Prostate gland (tissue), 2 donors: ENCODE results near the gene NHERF2. TPM values are rescaled to one million over a fixed set of nuclear protein-coding genes. Genes with fewer than 3 reads are reported as not detected.
A peak's percentile ranks its signal among the peaks of the same experiment; 100 is the strongest.

ENCODE experiments used
- DNase-seq: peaks from one replicate; pipeline ENCODE4 v3.0.0-alpha.2; 2019; ENCODE audit warnings: low spot score
- H3K27ac ChIP-seq, 2 donors: fragments of 200-600 bp; sonication (generic); 2 replicates each; pipeline ENCODE4 v1.5.1; 2017 to 2019
- H3K27me3 ChIP-seq: fragments of 200-600 bp; sonication (generic); replicated peaks from 2 replicates; pipeline ENCODE4 v1.5.1; 2019; ENCODE audit not compliant: insufficient read depth
- H3K36me3 ChIP-seq, 2 donors: fragments of 200-600 bp; sonication (generic); 1 replicate in 1 of 2; 2 replicates in 1 of 2; pipeline versions ENCODE4 v1.5.1 to v1.8.1; 2017 to 2019
- H3K4me1 ChIP-seq: fragments of 200-600 bp; sonication (generic); replicated peaks from 2 replicates; pipeline ENCODE4 v1.5.1; 2019
- H3K4me3 ChIP-seq, 2 donors: fragments of 200-600 bp; sonication (generic); 2 replicates each; pipeline ENCODE4 v1.5.1; 2017 to 2019
- H3K9me3 ChIP-seq: fragments of 200-600 bp; sonication (generic); 2 replicates; pipeline ENCODE4 v1.5.1; 2017
- POLR2A ChIP-seq: fragments of 450-650 bp; IDR thresholded peaks from one replicate; pipeline ENCODE4 v1.6.1; 2016; ENCODE audit warnings: antibody characterized with exemption, mild to moderate bottlenecking
- POLR2AphosphoS5 ChIP-seq: sonication (generic); formaldehyde crosslinking; IDR thresholded peaks from one replicate; pipeline ENCODE4 v1.6.1; 2017; ENCODE audit warnings: antibody characterized with exemption
- WGBS: methylation state at CpG from one replicate; pipeline ENCODE4 v1.1.5; 2018; 5-methylcytosine and 5-hydroxymethylcytosine counted together
- intact Hi-C: fragments of 100-400 bp; cut with DNase I; formaldehyde crosslinking; loops from one replicate; pipeline ENCODE4 v1.14.2; 2022
- total RNA-seq, 2 donors: library from RNA; depleted of rRNA; stranded (reverse); fragments of >200 nt; gene quantifications; one replicate each; pipeline ENCODE4 v1.1.0, GENCODE V29; 2016
- TF ChIP-seq, protein P1 (sequence below), 4 experiments: fragments of 200-600 bp in 2 of 4; fragments of 450-650 bp in 2 of 4; sonication (generic) in 2 of 4; IDR thresholded peaks; 1 replicate in 3 of 4; 2 replicates in 1 of 4; pipeline ENCODE4 v1.5.1; 2016 to 2019; ENCODE audit warnings: antibody characterized with exemption in 4 of 4, mild to moderate bottlenecking in 2 of 4, moderate library complexity in 2 of 4

The NHERF2 gene
- total RNA-seq, 2 donors from 2014 or later: 118 to 170 TPM

DNA sequence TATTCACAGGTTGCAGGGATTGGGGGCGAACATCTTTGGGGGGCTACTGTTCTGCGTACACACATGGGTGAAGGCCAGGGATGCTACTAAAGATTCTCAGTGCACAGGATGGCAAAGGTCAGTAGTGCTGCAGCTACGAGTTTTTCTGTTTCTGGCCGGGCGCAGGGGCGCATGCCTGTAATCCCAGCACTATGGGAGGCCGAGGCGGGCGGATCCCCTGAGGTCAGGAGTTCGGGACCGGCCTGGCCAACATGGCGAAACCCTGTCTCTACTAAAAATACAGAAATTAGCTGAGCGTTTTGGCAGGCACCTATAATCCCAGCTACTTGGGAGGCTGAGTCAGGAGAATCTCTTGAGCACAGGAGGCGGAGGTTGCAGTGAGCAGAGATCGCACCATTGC is 13.2 kb upstream of the NHERF2 start:
- no peak for DNase-seq
- peaks cover 9% of the 10 kb centered on the region for H3K4me1 ChIP-seq
- no peaks in the 10 kb centered on the region for H3K9me3 ChIP-seq
- no peaks in the 10 kb centered on the region for H3K36me3 ChIP-seq
- H3K27me3 ChIP-seq: no peaks in the 10 kb centered on the region
- 81% methylated on average over 15 of the region's 15 CpGs for WGBS
- intact Hi-C loops: no loop called here
- no peak overlapping the region for H3K27ac ChIP-seq
- no peak overlapping the region for H3K4me3 ChIP-seq
- TF ChIP-seq POLR2AphosphoS5: no peak
- TF ChIP-seq, protein P1, sequence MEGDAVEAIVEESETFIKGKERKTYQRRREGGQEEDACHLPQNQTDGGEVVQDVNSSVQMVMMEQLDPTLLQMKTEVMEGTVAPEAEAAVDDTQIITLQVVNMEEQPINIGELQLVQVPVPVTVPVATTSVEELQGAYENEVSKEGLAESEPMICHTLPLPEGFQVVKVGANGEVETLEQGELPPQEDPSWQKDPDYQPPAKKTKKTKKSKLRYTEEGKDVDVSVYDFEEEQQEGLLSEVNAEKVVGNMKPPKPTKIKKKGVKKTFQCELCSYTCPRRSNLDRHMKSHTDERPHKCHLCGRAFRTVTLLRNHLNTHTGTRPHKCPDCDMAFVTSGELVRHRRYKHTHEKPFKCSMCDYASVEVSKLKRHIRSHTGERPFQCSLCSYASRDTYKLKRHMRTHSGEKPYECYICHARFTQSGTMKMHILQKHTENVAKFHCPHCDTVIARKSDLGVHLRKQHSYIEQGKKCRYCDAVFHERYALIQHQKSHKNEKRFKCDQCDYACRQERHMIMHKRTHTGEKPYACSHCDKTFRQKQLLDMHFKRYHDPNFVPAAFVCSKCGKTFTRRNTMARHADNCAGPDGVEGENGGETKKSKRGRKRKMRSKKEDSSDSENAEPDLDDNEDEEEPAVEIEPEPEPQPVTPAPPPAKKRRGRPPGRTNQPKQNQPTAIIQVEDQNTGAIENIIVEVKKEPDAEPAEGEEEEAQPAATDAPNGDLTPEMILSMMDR (IDR thresholded peaks at IDR 0.05): no peak
- no peak for TF ChIP-seq POLR2A

DNA sequence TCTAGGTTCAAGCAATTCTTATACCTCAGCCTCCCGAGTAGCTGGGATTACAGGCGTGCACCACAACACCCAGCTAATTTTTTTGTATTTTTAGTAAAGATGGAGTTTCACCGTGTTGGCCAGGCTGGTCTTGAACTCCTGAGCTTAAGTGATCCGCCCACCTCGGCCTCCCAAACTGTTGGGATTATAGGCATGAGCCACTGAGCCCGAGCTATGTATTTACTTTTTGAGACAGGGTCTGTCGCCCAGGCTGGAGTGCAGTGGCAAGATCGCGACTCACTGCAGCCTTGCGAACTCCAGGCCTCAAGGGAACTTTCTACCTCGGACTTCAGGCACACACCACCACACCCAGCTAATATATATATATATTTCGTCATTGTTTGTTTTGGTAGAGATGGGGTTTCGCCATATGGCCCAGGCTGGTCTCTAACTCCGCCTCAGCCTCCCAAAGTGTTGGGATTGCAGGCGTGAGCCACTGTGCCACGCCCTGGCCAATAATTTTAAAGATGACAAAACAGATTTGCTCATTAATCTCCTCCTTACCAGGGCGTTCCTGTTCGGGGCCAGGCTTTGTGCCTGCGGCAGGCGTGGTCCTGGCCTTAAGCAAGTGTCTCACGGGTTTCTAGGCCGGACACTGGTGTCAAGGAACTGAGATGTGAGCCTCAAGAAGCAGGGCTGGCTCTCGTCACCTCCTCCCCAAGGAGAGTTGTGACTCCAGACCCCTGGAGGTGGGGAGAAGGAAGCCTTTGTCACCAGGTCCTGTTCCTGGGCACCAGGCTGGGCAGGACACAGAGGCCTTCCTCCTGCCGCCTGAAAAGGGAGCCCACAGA is 11.4 kb upstream of the NHERF2 start:
- intact Hi-C loops: no loop called here
- Histone ChIP-seq H3K27ac (no peak overlapping the region), H3K27me3 (peaks cover 4% of the 10 kb centered on the region), H3K36me3 (no peaks in the 10 kb centered on the region), H3K9me3 (no peaks in the 10 kb centered on the region), H3K4me1 (peaks cover 6% of the 10 kb centered on the region), H3K4me3 (no peak overlapping the region)
- 71% methylated on average over 23 of the region's 24 CpGs for WGBS
- DNase-seq: no peak
- no peak for TF ChIP-seq POLR2AphosphoS5
- TF ChIP-seq, protein P1 (IDR thresholded peaks at IDR 0.05): no peak
- TF ChIP-seq POLR2A: peak; percentile 15

DNA sequence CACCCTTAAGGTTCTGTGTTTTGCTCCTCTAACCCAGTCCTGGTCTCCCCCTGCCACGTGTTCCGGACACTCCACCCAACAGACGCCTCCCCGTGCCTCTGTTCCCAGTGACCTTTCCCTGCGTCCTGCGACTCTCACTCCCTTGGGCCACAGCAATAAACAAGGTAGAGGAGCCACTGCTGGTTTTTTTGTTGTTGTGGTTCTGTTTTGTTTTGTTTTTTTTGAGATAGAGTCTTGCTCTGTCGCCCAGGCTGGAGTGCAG is 10.8 kb upstream of the NHERF2 start:
- Histone ChIP-seq H3K27me3 (peaks cover 5% of the 10 kb centered on the region), H3K9me3 (no peaks in the 10 kb centered on the region), H3K4me1 (peaks cover 9% of the 10 kb centered on the region), H3K4me3 (no peak overlapping the region), H3K27ac (no peak overlapping the region), H3K36me3 (no peaks in the 10 kb centered on the region)
- 86% methylated on average over 7 of the region's 7 CpGs for WGBS
- TF ChIP-seq POLR2AphosphoS5 (no peak), POLR2A (no peak)
- TF ChIP-seq, protein P1 (IDR thresholded peaks at IDR 0.05): no peak
- intact Hi-C loops: no loop called here
- DNase-seq: no peak

DNA sequence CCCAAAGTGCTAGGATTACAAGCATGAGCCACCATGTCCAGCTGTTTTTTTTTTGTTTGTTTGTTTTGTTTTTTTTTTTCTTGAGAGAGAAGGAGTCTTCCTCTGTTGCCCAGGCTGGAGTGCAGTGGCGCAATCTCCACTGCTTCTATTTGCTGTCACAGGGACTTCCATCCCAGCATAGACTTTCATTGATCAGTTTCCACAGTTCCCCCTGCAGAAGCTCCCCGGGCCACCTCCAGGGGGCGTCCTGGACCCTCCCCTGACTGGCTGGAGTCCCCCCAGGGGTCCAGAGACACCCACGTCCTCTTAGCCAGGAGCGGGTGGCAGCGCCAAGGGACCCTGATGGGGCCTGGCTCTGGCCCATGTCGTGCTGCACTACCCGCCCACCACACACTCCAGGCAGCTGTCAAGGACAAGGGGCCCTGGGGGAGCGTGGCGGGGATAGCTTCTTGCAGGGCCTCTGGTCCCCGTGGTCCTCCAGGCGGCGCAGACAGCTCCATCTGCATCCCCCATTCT is 10.2 kb upstream of the NHERF2 start:
- no peaks in the 10 kb centered on the region for H3K9me3 ChIP-seq
- DNase-seq: no peak
- no peak for TF ChIP-seq POLR2A
- TF ChIP-seq, protein P1 (IDR thresholded peaks at IDR 0.05): no peak
- TF ChIP-seq POLR2AphosphoS5: no peak
- H3K27me3 ChIP-seq: peaks cover 5% of the 10 kb centered on the region
- peaks cover 9% of the 10 kb centered on the region for H3K4me1 ChIP-seq
- no peaks in the 10 kb centered on the region for H3K36me3 ChIP-seq
- 40% methylated on average over 13 of the region's 13 CpGs for WGBS
- H3K4me3 ChIP-seq: no peak overlapping the region
- no peak overlapping the region for H3K27ac ChIP-seq
- intact Hi-C loops: no loop called here

DNA sequence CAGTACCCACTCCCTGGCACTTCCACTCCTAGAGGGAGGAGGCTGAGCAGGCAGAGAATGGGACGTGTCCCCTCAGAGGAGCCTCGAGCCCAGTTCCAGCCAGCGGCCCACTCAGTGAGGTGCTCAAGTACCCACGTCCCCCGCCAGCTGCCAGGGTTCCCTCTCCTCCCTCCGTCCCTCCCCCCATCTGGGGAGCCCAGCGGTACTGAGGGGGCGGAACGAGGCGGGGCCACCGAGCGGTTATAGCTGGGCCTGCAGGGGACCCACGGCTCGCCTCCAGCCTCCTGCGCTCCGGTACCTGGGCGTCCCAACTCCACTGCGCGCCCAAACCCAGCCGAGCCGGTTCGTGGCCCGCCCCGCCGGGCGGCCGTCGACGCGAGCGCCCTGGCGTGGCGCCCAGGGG is 7.2 kb upstream of the NHERF2 start, which contains the start of gene NPW:
TSS of gene NPW (plus strand) at position 268 of the 403 bp plus-strand sequence.
- H3K27me3 ChIP-seq: peaks cover 5% of the 10 kb centered on the region
- no peaks in the 10 kb centered on the region for H3K36me3 ChIP-seq
- DNase-seq: no peak
- intact Hi-C loops: no loop called here
- peaks cover 9% of the 10 kb centered on the region for H3K4me1 ChIP-seq
- no peaks in the 10 kb centered on the region for H3K9me3 ChIP-seq
- 5% methylated on average over 10 of the region's 33 CpGs for WGBS
- no peak within 1 kb of the TSS for H3K4me3 ChIP-seq
- H3K27ac ChIP-seq: no peak within 1 kb of the TSS
- no peak for TF ChIP-seq POLR2AphosphoS5
- TF ChIP-seq POLR2A: no peak
- TF ChIP-seq, protein P1 (IDR thresholded peaks at IDR 0.05): no peak
